HL-60/S4 treated with retinoic acid at 250 ng/mL for 4 days and 3 days (cell line): ENCODE data around the gene HAND2.

Experiments used
- in situ Hi-C: fragments of 300-500 bp; cut with MboI; formaldehyde crosslinking; loops from 2 replicates; pipeline ENCODE4 v1.7.0; 2022; ENCODE audit warnings: low sequenced_read_pairs

HAND2 gene

DNA sequence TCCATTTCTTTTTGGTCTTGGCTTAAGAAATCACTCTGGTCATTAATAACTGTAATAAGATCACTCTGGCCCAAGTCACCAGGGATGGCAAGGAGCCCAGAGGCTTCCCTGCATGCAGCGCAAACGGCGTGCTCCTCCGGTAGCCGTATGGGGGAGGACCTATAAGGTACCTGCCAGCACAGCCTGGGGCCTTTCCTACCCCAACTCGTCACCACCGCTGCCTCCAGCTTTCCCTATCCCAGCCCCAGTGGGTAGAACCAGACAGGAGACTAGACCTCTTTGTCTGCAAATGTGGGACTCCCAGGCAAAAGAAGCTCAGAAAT, 25.9 kb downstream of the HAND2 start:
- in situ Hi-C loops = no loop called here

DNA sequence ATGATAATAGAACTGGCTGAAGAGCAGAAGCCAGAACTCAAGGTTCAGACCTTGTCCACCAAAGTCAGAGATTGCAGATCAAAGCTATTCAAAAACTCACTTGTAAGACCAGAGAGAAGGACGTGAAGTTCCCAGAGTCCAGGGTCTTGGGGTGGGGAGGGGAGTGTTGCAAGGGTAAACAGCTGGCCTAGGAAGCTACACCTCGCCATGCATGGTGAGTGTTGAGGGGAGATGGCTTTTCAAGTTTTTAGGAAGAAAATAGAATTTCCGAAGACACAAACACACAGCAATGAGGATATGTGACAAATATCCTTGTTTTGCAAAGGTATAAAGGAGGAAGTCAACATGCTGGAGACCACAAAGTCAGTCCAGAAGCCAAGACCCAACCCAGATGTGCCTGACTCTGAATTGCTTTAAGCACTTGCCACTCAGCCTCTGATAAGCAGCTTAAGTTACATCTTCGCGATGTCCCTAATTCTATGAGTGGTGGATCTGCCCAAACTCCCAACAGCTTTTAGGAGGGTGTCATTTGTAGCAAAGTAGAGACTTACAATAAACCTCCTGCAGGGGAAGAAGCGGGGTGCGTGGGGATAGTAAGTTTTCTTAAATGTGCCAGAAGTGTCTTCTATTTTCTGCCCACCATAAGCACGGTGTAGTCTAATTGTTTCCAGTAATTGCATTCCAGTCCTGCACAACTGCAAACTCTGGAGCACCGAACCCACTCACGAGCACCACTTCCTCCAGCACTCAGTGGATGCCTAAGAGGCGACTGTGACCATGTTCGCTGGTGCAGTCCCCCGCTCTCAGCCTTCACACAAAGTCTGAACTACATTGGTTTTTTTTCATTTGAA, 26.5 kb downstream of the HAND2 start:
- in situ Hi-C loops = no loop called here

GRCh38 chr4:173502282-173502681, 27.7 kb downstream of the HAND2 start:
- in situ Hi-C loops = no loop called here

GRCh38 chr4:173501592-173502150, 28.4 kb downstream of the HAND2 start:
- in situ Hi-C loops = no loop called here

DNA sequence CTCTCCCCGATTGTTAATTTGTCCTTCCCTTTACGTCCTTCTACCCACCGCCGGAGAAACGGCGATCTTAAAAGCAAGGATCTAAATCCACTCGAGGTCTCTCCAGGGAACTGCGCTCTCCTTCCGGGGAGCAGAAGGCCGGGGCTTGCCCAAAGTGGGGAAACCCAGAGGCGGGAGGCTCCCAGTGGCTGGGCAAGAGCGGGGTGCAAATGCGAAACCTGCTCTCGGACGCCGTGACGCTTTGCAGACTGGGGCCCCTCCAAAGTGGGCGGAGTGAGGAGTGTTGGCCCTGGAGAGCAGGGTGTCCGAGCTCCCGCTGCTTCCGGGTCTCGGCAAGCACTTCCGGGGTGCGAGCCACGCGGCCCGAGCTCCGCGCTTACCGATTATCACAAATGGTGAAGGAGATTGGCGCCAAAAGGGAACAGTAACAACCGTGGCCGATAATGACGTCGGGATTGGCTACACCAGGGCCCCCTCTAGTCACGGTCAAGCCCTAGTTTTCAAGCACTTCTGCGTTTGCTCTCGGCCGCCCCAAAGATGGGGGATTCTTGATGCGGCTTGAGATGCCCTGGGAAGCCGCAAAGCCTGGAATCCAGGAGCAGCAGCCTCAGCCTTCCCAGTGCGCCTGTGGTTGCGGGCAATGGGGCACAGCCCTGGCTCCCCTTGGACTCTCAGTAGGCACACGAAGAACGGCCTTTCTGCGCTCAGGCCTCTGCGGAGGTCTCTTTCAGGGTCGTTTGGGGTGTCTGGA, 29.0 kb downstream of the HAND2 start:
- in situ Hi-C loops = no loop called here

DNA sequence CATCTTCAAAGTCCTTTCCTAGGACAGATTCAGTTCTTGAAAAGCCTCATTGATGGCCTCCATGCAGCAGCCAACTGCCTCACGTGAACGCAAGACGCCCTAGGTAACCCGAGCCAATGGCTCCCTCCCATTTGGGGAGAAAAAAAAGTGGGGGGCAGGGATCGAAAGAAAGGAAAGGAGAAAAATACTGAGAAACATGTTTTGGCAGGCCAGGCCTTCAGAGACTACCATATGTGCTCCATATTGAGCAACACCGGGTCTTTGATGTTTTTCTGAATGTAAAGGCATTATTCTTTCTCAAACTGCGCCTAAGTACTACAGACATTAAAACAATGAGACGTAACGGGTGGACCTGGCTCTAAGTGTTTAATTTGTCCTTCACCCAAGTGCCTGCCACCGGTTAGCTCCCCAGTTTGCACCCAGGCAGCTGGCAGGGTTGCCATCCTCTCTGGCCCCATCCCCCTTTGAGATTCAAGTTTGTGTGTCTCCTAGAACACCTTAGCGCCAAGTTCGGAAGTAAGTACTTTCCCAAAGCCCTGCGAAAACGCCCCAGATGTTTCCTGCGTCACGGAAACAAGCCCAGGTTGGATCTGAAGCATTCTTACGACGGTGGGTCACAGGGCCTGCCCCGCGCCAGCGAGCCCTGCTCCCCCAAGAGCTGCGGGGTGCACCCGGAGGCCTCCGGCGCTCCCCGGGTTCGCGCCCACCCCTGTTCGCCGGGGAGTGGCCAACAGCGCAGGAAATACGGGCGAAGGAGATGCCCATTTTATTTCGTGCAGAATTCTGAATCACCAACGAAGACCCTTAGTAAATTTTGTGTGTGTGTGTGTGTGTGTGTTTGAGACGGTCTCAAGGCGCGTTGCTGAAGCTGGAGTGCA, 30.1 kb downstream of the HAND2 start:
- in situ Hi-C loops = no loop called here

DNA sequence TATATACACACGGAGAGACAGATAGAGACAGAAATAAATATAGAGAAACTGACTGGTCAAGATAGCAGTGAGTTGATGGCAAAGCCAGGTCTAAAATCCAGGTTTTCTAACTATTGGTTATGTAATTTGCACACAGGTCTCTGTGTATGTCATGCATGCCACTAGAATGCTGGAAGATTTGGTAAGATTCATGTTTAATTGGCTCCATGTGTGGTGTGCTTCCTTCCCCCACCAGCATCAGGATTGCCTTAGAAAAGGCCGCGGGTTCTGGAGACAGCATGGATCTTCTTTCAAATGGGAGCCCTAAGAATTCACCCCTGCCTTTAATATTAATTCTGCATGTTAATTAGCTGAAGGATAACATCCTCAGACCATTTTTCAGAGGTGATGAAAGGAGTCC, 31.3 kb downstream of the HAND2 start:
- in situ Hi-C loops = no loop called here

DNA sequence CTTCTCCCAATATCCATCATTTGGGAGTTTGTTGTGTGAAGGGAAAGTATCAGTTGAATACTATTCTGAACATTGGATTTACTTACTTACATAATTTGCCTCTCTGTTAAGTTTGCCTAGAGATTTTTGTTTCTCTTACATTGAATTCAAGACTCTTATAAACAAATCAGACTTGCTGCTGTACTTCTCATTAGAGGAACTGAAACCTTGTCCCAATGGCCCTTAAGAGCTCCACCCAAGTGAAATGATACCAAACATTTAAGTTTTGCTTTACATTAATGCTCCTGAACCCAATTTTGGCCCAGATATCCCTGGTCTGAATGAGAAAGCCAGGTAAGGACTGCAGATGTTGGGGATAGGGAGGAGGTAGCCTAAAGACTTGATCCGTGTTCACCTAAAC, 32.0 kb downstream of the HAND2 start:
- in situ Hi-C loops = no loop called here

- in situ Hi-C loops = no loop called here
Observed at GRCh38 chr4:173494013-173494970, 35.7 kb downstream of the HAND2 start.

DNA sequence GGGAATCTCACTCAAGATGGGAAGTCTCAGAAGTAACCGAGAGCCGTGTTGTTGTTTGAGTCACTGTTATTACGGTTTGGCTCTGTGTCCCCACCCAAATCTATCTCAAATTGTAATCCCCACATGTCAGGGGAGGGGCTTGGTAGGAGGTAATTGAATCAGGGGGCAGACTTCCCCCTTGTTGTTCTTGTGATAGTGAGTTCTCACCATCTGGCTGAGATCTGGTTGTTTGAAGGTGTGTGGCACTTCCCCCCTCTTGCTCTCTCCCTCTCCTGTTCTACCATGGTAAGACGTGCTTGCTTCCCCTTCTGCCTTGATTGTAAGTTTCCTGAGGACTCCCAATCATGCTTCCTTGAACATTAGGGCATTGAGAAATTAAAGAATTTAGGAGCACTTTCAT, 37.0 kb downstream of the HAND2 start:
- in situ Hi-C loops = no loop called here

DNA sequence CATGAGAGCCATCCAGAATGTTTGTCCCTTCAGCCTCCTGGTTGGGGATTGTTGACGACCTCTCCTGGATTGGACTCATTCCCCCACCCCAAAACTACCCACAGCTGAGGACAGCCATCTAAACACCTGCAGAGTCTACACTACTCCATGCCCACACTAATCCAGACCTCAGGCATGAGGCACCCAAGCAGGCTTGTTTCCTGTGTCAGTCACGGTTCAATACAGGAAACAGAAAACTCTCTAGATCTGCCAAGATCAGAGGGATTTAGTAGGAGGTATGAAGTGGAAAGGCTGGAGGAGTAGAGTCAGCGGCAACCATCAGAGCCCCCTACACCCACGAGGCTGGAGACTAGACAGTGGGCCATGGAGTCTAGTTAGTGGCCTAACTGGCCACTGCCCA, 37.7 kb downstream of the HAND2 start:
- in situ Hi-C loops = no loop called here

DNA sequence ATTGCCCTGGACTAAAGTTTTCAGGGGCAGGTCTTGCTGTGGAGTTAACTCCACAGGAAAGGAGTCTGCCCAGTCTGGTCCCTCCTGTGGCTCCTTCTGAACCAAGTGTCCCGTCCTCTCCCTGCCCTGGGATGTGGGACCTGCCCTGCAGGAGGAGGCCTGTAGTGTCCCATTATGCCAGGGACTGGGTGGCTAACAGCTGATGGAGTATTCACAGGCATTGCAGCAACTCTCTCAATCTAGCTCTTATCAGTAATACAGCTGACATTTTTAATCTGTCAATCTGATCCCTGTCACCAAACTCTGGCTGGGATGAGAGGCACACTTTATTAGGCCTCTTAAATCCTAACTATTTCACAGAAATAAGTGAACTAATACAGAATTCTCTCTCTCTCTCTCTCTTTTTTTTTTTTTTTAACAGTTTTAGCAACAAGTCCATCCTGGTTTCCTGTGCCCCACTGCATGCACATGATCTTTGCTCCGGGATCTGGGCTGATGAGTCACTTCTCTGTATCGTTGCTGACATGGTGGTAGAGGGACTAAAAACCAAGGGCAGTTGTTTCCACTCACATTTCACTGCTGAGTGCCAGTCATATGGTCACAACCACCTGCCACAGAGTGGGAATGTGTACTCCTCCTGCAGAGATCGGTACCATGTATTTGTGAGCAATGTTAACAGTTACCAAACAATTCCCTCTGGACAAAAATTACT, 39.1 kb downstream of the HAND2 start:
- in situ Hi-C loops = no loop called here

- in situ Hi-C loops = no loop called here
Observed at GRCh38 chr4:173490256-173490655, 39.8 kb downstream of the HAND2 start.

DNA sequence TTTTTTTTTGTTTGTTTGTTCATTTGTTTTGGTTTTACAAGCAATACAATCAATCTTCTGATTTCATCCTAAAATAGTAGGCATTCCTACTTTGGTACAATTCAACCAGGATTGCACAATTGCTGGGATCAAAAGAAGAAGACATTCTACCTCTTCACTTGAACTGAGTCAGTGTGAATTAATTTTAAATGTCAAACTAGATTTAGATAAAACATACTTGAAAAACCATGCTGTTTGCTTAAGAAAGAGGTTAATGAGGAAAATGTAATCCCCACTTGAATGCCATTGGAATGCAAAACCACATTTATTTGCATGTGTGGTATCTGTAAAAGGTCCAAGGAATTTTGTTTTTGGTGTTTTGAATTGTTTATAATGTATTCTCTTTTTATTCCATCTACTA, 40.5 kb downstream of the HAND2 start:
- in situ Hi-C loops = no loop called here

DNA sequence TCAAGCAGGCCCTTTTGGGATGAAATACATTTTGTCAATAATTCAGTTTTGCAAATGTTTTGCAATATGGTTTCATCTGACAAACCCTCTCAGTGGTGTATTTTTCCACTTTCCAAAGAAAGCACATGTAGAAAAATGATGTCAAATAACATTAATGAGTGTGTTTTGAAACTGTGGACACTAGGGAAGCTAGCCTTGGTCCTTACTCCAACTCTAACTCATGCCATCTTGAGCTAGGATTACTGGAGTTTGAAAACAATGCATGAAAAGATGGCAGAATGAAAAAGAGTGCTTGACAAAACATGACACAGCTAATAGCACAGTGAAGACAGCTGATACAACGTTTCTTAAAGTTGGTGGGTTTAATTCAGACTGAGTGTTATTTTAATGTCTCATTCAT, 41.4 kb downstream of the HAND2 start:
- in situ Hi-C loops = no loop called here

DNA sequence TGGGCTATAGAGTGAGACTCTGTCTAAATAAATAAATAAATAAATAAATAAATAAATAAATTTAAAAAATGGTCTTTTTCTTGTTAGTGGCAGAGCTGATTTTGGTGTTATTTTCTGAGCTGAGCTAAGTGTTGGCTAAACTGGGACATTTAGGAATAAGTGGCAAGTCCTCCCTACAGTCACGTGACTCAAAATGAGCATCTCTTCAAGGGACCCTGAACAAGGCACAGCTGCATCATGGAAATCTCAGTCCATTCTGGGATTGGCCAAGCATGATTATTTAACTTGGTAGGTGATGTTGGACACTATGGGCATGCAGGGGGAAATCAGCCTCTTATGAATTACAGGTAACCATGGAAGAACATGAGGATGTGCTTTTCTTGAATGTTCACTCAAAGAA, 42.0 kb downstream of the HAND2 start:
- in situ Hi-C loops = no loop called here

- in situ Hi-C loops = no loop called here
Observed at GRCh38 chr4:173486714-173487392, 43.2 kb downstream of the HAND2 start.

GRCh38 chr4:173485164-173485563, 44.9 kb downstream of the HAND2 start:
- in situ Hi-C loops = no loop called here
